AG10803 (cell line): ENCODE data around the gene GPR162.

Experiments
- DNase-seq: peaks from one replicate; pipeline ENCODE4 v3.0.0; 2010; ENCODE audit warnings: low read depth
- H3K4me3 ChIP-seq: 2 replicates; pipeline ENCODE4 v1.5.1; 2011; ENCODE audit warnings: mild to moderate bottlenecking, low read length, control low read depth
- CTCF ChIP-seq: conservative IDR thresholded peaks from 2 replicates; pipeline ENCODE4 v1.5.1; 2011; ENCODE audit warnings: mild to moderate bottlenecking, low read length, control low read depth, inconsistent platforms

GPR162 gene

GRCh38 chr12:6799147-6799546 lies 22.5 kb upstream of the GPR162 start:
- TF ChIP-seq CTCF: no peak
- no peak for DNase-seq
- no peak overlapping the region for H3K4me3 ChIP-seq

- peak; percentile 21 for DNase-seq
- no peak overlapping the region for H3K4me3 ChIP-seq
- TF ChIP-seq CTCF: no peak
Observed at GRCh38 chr12:6807170-6807569, 14.5 kb upstream of the GPR162 start.

GRCh38 chr12:6809056-6809455 lies 12.6 kb upstream of the GPR162 start:
- DNase-seq: no peak
- TF ChIP-seq CTCF: no peak
- H3K4me3 ChIP-seq: no peak overlapping the region

- no peak for TF ChIP-seq CTCF
- no peak for DNase-seq
- H3K4me3 ChIP-seq: no peak overlapping the region
Observed at GRCh38 chr12:6810758-6811157, 10.9 kb upstream of the GPR162 start.

- DNase-seq: no peak
- H3K4me3 ChIP-seq: no peak overlapping the region
- no peak for TF ChIP-seq CTCF
Observed at GRCh38 chr12:6813363-6813762, 8.3 kb upstream of the GPR162 start.

- no peak for DNase-seq
- no peak overlapping the region for H3K4me3 ChIP-seq
- TF ChIP-seq CTCF: no peak
Observed at GRCh38 chr12:6816598-6816997, 5.0 kb upstream of the GPR162 start.

GRCh38 chr12:6817098-6817497 lies 4.5 kb upstream of the GPR162 start:
- DNase-seq: no peak
- H3K4me3 ChIP-seq: no peak overlapping the region
- no peak for TF ChIP-seq CTCF
